Measurements from ENCODE around the gene TGFBR1.

GRCh38 chr9:99057665-99058625 lies 47.0 kb upstream of the TGFBR1 start:
- TF ChIP-seq POLR2A (IDR thresholded peaks at IDR 0.05): no peak
- TF ChIP-seq CTCF (IDR thresholded peaks at IDR 0.05): no peak
